Stimulated activated CD8-positive, alpha-beta memory T cell treated with anti-CD3 and anti-CD28 coated beads, Interleukin-15, amount 100 ng/mL, for 4 hours (primary cell): ENCODE data around the gene ASL.
"Not testable (repeated sequence)": the region's sequence is repeated elsewhere in the genome, so short reads cannot be mapped to it uniquely, and the experiment has no call there.

Experiments used
- DNase-seq, 2 donors: peaks; one replicate each; pipeline ENCODE4 v3.0.0-alpha.2; 2020; ENCODE audit warnings: low read depth in 2 of 2

The ASL gene

DNA sequence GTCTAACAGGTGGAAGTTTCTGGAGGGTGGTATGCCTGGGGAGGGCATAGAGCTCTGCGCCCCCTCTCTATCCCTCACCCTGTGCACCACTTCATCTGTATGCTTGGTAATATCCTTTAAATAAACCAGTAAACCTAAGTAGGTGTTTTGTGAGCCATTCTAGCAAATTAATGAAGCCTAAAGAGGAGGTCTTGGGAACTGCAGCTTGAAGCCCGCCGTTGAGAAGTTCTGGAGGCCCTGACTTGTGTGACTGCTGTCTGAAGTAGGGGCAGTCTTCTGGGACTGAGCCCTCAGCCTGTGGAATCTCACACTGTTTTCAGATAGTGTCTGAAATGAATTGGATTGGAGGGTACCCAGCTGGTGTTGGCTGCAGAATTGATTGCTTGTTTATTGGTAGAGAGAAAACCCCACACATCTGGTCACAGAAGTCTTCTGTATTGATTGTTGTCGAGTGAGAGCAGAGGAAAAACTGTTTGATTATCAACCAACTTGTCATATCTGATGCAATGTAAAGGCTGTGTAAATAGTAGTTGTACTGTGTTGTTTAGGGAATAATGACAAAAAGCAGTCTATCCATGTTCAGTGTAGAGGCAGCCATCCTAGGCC is 43.7 kb downstream of the ASL start:
- DNase-seq = no peak

DNA sequence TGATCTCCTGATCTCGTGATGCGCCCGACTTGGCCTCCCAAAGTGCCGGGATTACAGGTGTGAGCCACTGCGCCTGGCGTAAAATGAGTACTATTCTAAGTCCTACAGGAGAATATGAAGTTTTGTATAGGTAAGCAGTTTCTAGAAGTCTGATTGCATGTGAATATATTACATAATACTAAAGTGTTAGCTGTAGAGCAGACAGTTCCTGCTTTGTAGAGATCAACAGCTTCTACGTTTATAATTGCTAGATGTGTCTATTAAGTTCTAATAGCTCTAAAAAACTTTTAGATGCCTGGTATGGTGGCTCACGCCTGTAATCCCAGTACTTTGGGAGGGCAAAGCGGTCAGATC is 47.5 kb downstream of the ASL start:
- no peak for DNase-seq

DNA sequence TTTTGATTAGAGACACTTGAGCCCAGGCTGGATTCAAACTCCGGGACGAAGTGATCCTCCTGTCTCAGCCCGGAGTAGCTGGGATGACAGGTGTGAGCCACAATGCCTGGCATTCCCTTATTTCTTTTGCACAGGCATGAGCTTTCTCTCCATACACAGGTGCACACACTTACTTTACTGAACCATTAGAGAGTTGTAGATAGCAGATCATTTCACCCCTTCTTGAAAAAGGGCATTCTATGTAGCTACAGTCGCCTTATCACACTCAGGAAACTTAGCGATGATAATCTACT is 48.9 kb downstream of the ASL start:
- DNase-seq = not testable (repeated sequence)

- DNase-seq = no peak
Observed at GRCh38 chr7:66125052-66125694, 49.6 kb downstream of the ASL start.

DNA sequence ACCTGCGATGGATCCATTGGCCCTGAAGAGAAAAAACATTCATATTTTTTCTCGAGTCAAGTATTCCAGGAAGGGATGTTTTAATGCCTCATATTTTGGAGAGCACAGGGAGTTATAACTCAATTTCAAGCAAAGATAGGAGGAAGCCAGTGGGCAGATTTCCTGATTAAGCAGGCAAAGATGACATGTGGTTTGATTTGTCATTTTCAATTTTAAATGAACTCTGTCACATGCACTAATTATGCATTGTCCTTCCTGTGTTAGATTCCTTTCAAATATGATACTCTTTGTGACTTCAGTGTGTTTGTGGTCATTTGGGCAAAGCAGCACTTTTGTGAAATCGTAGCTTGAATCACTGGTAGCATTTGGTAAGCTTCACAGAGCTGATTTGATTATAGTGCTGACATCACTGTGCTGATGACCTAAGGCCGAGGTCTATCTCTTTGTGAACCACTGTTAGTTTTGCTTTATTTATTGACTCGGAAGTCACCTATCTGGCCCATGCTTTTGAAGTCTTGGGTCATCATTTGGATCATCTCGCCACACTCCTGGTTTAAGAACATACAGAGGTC is 50.2 kb downstream of the ASL start:
- not testable (repeated sequence) for DNase-seq

DNA sequence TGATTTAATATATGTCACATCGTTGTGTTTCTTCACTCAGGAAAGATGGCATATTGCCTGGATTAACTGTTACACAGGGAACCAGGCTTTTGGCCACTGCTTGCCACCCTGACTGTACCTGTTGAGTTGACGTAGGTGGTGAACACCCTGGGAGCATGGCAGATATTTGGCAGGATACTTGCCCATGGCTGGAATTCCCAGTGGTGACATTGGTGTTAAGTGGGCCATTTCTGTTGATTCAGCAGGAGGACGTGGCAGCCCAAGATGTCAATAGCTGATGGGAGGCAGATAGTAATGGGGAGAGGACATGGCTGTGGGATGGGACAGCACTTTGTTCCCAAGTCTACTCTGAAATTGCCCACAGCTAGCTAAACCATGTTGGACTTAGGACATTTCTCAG is 51.6 kb downstream of the ASL start:
- DNase-seq = not testable (repeated sequence)

DNA sequence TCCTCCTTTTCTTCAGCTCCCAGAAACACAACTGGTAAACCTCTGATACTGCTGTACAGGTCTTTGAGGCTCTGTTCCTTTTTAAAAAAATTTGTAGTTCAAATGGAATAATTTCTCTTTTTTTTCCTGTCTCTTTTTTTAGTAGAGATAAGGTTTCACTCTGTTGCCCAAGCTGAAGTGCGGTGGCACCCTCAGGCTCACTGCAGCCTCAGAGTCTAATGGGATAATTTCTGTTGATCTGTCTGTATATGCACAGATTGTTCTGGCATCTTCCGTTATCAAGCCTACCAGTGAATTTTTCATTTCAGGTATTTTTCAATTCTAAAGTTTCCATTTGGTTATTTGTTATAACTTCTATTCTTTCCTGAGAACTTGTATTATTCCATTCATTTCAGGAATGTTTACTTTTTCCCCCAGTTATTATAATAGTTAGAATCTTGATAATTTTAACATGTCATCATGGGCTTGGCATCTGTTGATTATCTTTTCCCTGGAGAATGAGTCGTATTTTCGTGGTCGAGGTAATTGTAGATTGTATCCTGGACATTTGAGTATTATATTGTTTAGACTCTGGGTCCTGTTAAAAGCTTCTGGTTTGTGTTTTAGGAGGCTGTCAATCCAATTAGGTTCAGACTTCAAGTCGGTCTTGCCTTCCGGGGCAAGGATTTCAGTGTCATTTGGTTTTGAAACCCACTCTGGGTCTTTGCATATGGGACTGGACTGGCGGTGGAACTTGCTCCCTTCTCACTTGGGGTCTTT is 63.6 kb downstream of the ASL start:
- DNase-seq = no peak

DNA sequence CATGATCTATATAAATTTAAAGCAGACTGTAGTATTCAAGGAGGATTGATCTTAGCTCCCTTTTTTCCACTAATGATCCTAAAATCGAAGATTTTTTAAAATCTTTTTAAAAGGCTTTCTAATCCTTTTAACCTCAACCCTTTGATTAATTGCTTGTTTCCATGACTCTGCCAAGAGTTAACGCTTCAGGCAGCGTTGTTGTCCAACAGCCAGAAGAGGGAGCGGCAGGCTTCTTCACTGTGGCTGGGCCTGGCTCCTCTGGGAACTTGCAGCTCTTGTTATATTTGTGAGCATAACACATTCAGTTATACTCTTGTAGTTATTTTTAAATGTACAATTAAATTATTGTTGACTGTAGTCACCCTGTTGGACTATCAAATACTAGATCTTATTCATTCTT is 65.3 kb downstream of the ASL start:
- DNase-seq = no peak

DNA sequence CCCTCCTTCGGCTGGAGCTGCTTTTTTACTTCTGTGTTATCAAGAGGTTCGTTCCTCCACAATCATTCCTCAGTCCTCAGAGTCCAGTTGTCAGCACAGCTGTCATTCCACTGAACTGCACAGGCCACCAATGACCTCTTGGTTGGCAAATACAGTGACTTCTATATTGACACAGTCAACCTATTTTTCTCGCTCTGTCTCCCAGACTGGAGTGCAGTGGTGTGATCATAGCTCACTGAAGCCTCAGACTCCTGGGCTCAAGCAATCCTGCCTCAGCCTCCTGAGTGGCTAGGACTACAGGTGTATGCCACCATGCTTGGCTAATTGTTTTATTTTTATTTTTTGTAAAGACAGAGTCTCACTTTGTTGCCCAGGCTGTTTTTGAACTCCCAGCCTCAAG is 66.7 kb downstream of the ASL start:
- DNase-seq = no peak

DNA sequence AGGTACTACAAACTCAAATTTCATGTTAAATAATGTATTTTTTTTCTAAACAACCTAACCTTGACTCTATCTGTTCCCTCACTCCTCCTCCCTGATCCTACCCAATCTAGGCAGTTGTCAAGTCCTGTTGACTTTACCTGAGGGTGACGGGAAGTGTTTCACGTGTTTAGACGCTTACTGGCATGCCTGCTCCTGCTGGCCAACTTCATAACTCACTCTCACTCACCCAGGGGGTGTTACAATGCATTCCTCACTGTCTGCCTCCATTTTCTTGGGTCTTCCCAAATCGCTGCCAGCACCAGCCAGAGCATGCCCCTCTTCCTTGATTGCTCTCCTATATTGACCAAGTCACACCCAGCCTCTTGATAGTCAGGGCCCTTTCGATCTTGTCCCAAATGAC is 67.4 kb downstream of the ASL start:
- no peak for DNase-seq
